BJ (cell line): ENCODE results near the gene CCDC175. TPM values are rescaled to one million over a fixed set of nuclear protein-coding genes. Genes with fewer than 3 reads are reported as not detected.

Source experiments
- CTCF ChIA-PET: fragments of 350-600 bp; formaldehyde crosslinking; extraction: SDS; loops from one replicate; lab custom pipeline; 2021; ENCODE audit warnings: antibody characterized with exemption, inconsistent platforms; lab: Yijun Ruan, JAX
- POLR2A ChIA-PET: fragments of 300-600 bp; sonication (Branson Sonifier 250); formaldehyde crosslinking; extraction: SDS; loops from one replicate; lab custom pipeline; 2021; ENCODE audit warnings: antibody characterized with exemption; lab: Charles Lee
- DNase-seq: peaks from one replicate; pipeline ENCODE4 v3.0.0-alpha.2; 2011; ENCODE audit warnings: low read depth
- H3K27me3 ChIP-seq: 2 replicates; pipeline ENCODE4 v1.6.0; 2011; ENCODE audit warnings: low read length; ENCODE audit not compliant: control insufficient read depth, insufficient read depth
- H3K36me3 ChIP-seq: 2 replicates; pipeline ENCODE4 v1.5.1; 2011; ENCODE audit warnings: low read length; ENCODE audit not compliant: control insufficient read depth, insufficient read depth
- H3K4me3 ChIP-seq: 2 replicates; pipeline ENCODE4 v1.5.1; 2011; ENCODE audit warnings: low read depth, mild to moderate bottlenecking, control low read depth, low read length
- polyA plus RNA-seq: library from polyadenylated mRNA; depleted of rRNA; stranded (reverse); fragments of >200 nt; gene quantifications from 2 replicates; pipeline ENCODE4 v1.2.3, GENCODE V29; 2011
- TF ChIP-seq, protein P1 (sequence below): IDR thresholded peaks from 2 replicates; pipeline ENCODE4 v1.5.1; 2011; ENCODE audit warnings: low read depth, mild to moderate bottlenecking, control low read depth, inconsistent platforms, low read length, moderate library complexity; ENCODE audit not compliant: insufficient read depth

The CCDC175 gene
- polyA plus RNA-seq, 1 experiment, result not detected

DNA sequence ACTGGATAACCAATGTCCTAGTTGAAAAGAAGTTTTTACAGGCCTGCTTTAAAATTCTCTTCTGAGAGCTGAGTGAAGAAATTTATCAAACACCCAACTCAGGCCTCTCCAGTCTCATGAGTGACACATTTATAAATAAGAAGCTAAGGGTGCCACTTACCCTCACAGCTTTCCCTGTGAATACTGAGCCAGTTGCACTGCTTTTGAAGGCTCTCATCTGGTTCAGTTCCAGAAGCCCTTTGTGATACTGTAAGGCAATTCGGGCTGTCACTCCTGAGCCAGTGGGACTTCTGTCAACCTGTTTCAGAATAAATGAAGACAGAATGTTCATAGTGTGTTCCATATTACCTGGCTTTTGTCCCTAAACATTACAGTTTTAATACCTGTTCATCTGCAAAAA is 100.9 kb downstream of the CCDC175 start:
- TF ChIP-seq, protein P1, sequence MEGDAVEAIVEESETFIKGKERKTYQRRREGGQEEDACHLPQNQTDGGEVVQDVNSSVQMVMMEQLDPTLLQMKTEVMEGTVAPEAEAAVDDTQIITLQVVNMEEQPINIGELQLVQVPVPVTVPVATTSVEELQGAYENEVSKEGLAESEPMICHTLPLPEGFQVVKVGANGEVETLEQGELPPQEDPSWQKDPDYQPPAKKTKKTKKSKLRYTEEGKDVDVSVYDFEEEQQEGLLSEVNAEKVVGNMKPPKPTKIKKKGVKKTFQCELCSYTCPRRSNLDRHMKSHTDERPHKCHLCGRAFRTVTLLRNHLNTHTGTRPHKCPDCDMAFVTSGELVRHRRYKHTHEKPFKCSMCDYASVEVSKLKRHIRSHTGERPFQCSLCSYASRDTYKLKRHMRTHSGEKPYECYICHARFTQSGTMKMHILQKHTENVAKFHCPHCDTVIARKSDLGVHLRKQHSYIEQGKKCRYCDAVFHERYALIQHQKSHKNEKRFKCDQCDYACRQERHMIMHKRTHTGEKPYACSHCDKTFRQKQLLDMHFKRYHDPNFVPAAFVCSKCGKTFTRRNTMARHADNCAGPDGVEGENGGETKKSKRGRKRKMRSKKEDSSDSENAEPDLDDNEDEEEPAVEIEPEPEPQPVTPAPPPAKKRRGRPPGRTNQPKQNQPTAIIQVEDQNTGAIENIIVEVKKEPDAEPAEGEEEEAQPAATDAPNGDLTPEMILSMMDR, result no peak
- CTCF ChIA-PET, result no interaction called here
- DNase-seq, result no peak
- no peak overlapping the region for H3K4me3 ChIP-seq
- H3K36me3 ChIP-seq, result peaks cover 4% of the 10 kb centered on the region
- POLR2A ChIA-PET, result no interaction called here
- H3K27me3 ChIP-seq, result no peaks in the 10 kb centered on the region

DNA sequence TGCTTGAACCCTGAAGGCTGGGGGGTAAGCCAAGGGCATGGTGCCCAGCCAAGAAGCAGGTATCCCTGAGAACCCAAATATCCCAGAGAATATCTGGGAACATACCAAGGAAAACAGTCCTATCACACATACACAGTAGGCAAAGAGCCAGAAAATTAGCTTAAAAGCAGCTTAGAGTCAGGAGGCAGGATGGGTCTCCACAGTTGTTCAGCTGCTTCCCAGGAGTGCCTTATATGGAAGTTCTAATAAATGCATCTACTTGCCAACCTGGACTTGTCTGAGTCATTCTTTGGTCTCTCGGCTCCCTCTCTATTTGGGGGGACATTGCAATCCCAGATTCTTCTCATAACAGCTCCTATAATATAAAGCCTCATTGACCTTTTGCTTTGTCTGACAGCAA is 102.4 kb downstream of the CCDC175 start:
- DNase-seq, result no peak
- CTCF ChIA-PET, result interaction anchor here (0.6 to 1.6 kb wide), 2 partner anchors 10 to 976 kb away, joined by 4 read pairs; partner anchors contain the start of genes JKAMP and L3HYPDH
- POLR2A ChIA-PET, result interaction anchor here (0.5 kb wide), 1 partner anchor 48 kb away, joined by 4 read pairs; no protein-coding TSS in a partner anchor
- H3K36me3 ChIP-seq, result peaks cover 3% of the 10 kb centered on the region
- TF ChIP-seq, protein P1, result no peak
- H3K27me3 ChIP-seq, result no peaks in the 10 kb centered on the region
- no peak overlapping the region for H3K4me3 ChIP-seq

DNA sequence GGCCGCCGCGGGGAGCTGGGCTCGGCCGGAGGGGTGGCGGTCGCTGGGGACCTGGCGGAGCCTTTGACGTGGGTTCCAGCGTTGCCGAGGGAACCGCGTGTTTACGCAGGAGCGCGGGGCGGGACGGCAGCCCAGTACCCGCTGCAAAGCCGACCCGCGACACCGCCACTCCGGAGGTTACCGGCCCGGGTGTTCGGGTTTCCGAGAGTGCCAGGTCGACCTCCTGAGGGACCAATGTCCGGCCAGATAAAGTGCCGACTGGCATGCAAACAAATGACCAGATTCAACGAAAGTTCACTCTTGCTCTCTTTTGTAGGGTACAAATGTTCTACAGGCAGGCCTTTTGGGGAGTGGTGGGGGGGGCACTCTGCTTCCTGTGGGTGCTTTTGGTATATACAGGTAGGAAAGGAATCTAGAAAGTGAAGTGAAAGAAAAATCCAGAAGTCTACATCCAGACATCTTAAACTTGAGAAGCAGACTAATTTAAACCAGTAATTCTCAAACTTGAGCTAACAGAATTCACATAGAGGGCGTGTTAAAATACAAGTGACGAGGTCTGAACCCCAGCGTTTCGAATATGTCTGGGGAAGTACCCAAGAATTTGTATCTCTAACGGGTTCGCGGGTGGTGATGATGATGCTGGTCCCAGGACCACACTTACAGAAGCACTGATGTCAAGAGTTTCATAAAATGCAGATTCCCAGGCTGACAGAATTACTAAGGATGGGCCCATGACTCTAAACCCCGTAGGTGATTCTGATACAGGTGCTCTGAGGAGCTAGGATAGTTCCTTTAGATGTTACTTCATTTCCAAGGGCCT is 111.1 kb downstream of the CCDC175 start, which contains the start of gene GPR135:
GPR135 (minus strand) TSS at position 65 of the 820 bp plus-strand sequence. CDS start 154 bp downstream, outside the sequence.
- H3K4me3 ChIP-seq, result peak within 1 kb of the TSS; percentile 46
- CTCF ChIA-PET, result interaction anchor here (1.5 kb wide), 1 partner anchor 19 kb away, joined by 5 read pairs; the partner anchor contains the start of genes JKAMP and L3HYPDH
- no peak for DNase-seq
- POLR2A ChIA-PET, result interaction anchor here (0.7 kb wide), 1 partner anchor 12 kb away, joined by 3 read pairs; no protein-coding TSS in a partner anchor
- H3K36me3 ChIP-seq, result peaks cover 3% of the 10 kb centered on the region
- H3K27me3 ChIP-seq, result no peaks in the 10 kb centered on the region
- TF ChIP-seq, protein P1, result no peak

DNA sequence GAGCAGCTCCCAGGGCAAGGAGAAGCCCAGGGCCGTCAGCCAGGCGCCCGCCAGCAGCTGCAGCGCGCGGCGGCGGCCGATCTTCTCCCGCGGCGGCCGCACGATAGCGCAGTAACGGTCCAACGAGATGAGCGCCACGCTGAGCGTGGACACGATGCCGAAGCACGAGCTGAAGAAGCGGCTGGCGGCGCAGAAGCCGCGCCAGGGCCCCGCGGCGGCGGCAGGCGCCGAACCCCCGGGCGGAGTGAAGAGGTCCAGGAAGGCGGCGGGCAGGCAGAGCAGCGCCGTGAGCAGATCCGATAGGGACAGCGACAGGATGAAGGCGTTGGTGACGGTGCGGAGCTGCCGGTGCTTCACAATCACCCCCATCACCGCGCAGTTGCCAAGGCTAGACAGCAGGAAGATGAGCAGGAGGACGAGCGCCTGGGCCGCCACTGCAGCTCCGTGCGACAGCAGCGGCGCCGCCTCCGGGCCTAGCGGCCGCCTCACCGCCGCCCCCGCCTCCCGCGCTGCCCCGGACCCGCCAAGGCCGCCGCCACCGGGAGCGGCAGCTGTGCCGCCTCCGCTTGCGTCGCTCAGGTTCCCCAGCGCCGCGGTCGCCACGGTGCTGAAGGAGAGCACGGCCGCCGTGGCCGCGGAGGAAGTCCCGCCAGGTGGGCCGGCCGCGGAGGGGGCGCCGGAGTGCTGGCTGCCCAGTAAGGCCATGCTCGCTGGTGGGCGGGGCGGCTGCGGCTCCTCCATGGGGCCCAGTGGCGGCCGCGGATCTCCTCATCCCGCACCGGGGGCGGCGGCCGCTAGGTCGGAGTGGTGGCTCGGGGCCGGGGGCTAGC is 111.9 kb downstream of the CCDC175 start:
- no peak for DNase-seq
- Histone ChIP-seq H3K36me3 (peaks cover 3% of the 10 kb centered on the region), H3K27me3 (no peaks in the 10 kb centered on the region), H3K4me3 (peak overlapping the region; percentile 46)
- ChIA-PET POLR2A (interaction anchor here (0.7 kb wide), 1 partner anchor 13 kb away, joined by 3 read pairs; no protein-coding TSS in a partner anchor), CTCF (interaction anchor here (0.6 to 1.7 kb wide), 3 partner anchors 10 to 112 kb away, joined by 4 to 5 read pairs (median 5); partner anchors contain the start of genes JKAMP and L3HYPDH)
- TF ChIP-seq, protein P1, result no peak
